Suppressor macrophage treated with lipopolysaccharide for 1 hour (primary cell): ENCODE results near the gene MYLK.

Source experiments
- DNase-seq, 3 donors: peaks; one replicate each; pipeline ENCODE4 v3.0.0-alpha.2; 2020 to 2022

The MYLK gene

GRCh38 chr3:123658118-123658851, 225.8 kb downstream of the MYLK start:
- DNase-seq: no peak

GRCh38 chr3:123657568-123657967, 226.6 kb downstream of the MYLK start:
- DNase-seq: no peak

- no peak for DNase-seq
Measured at GRCh38 chr3:123657111-123657510, 227.0 kb downstream of the MYLK start.

- DNase-seq: peak in 2 of 3 donors; percentile 33 to 37
Measured at GRCh38 chr3:123656691-123657090, 227.4 kb downstream of the MYLK start.

GRCh38 chr3:123656274-123656673, 227.9 kb downstream of the MYLK start:
- DNase-seq: no peak

GRCh38 chr3:123655400-123655799, 228.7 kb downstream of the MYLK start:
- no peak for DNase-seq

GRCh38 chr3:123653221-123653682, 230.9 kb downstream of the MYLK start:
- peak; percentile 49 to 58 (median 50) for DNase-seq

GRCh38 chr3:123652342-123652984, 231.7 kb downstream of the MYLK start:
- DNase-seq: peak; percentile 79 to 91 (median 87)

GRCh38 chr3:123651449-123652341, 232.4 kb downstream of the MYLK start:
- DNase-seq: peak in 1 of 3 donors; percentile 9

GRCh38 chr3:123650101-123650500, 234.0 kb downstream of the MYLK start:
- DNase-seq: no peak

- DNase-seq: no peak
Measured at GRCh38 chr3:123648696-123649405, 235.3 kb downstream of the MYLK start.

- DNase-seq: no peak
Measured at GRCh38 chr3:123644358-123644757, 239.8 kb downstream of the MYLK start.

- no peak for DNase-seq
Measured at GRCh38 chr3:123642957-123643330, 241.2 kb downstream of the MYLK start.

- peak; percentile 76 to 84 (median 83) for DNase-seq
Measured at GRCh38 chr3:123642182-123642956, 241.8 kb downstream of the MYLK start.

- no peak for DNase-seq
Measured at GRCh38 chr3:123641505-123641904, 242.6 kb downstream of the MYLK start.

- no peak for DNase-seq
Measured at GRCh38 chr3:123640740-123641462, 243.2 kb downstream of the MYLK start.

GRCh38 chr3:123640311-123640710, 243.8 kb downstream of the MYLK start:
- no peak for DNase-seq

- no peak for DNase-seq
Measured at GRCh38 chr3:123638936-123639689, 245.0 kb downstream of the MYLK start.

GRCh38 chr3:123637841-123638240, 246.3 kb downstream of the MYLK start:
- DNase-seq: no peak

GRCh38 chr3:123637131-123637530, 247.0 kb downstream of the MYLK start:
- no peak for DNase-seq
